Measurements from ENCODE around the gene ANXA2.

GRCh38 chr15:60416484-60416883 is 18.7 kb upstream of the ANXA2 start:
- TF ChIP-seq POLR2AphosphoS5 (IDR thresholded peaks at IDR 0.05; ENCODE audit: low read depth, low read length) (no peak), POLR2A (IDR thresholded peaks at IDR 0.05; ENCODE audit: low read depth, low read length) (no peak), TAF1 (IDR thresholded peaks at IDR 0.05; ENCODE audit: borderline replicate concordance, low read depth, low read length) (no peak)

Data from GM12892 (cell line).